Suprapubic skin (tissue), 4 donors: ENCODE data around the gene SBSN.

Source experiments
- CTCF ChIP-seq, 2 donors: fragments of 200-600 bp in 1 of 2; fragments of 450-650 bp in 1 of 2; sonication (generic) in 1 of 2; IDR thresholded peaks; one replicate each; pipeline ENCODE4 v1.5.1; 2016 to 2019; ENCODE audit warnings: antibody characterized with exemption in 2 of 2, mild to moderate bottlenecking in 1 of 2, moderate library complexity in 1 of 2
- POLR2A ChIP-seq, 2 donors: fragments of 450-650 bp; IDR thresholded peaks; one replicate each; pipeline ENCODE4 v1.6.1; 2017; ENCODE audit warnings: antibody characterized with exemption in 2 of 2, mild to moderate bottlenecking in 2 of 2, moderate library complexity in 2 of 2
- POLR2AphosphoS5 ChIP-seq, 3 donors: sonication (generic); formaldehyde crosslinking; IDR thresholded peaks; one replicate each; pipeline ENCODE4 v1.6.1; 2017; ENCODE audit warnings: antibody characterized with exemption in 3 of 3

GRCh38 chr19:35501684-35502083 lies 26.4 kb downstream of the SBSN start:
- TF ChIP-seq CTCF (IDR thresholded peaks at IDR 0.05) (no peak), POLR2AphosphoS5 (IDR thresholded peaks at IDR 0.05) (peak in 1 of 3 donors; percentile 57), POLR2A (IDR thresholded peaks at IDR 0.05) (peak in 1 of 2 donors; percentile 20)
